A549 (cell line): ENCODE results near the gene SLC35D3.

Source experiments
- CHD2 ChIP-seq: fragments of 150-350 bp; IDR thresholded peaks from 2 replicates; pipeline ENCODE4 v1.6.1; 2014; ENCODE audit warnings: low read length; ENCODE audit not compliant: partially characterized antibody
- EP300 ChIP-seq, 2 experiments: fragments of >200 bp; sonication (Bioruptor Twin); formaldehyde crosslinking; IDR thresholded peaks; 2 replicates in 1 of 2; 3 replicates in 1 of 2; pipeline ENCODE4 v1.6.1; 2016 to 2017
- HOXB5 ChIP-seq: fragments of 250-450 bp; sonication (Bioruptor Pico); IDR thresholded peaks from 2 replicates; pipeline ENCODE4 v1.5.0; 2020; ENCODE audit warnings: mild to moderate bottlenecking, moderate library complexity
- PHF8 ChIP-seq: fragments of 200-600 bp; sonication (generic); IDR thresholded peaks from 2 replicates; pipeline ENCODE4 v1.6.1; 2016; ENCODE audit warnings: low read depth, mild to moderate bottlenecking, antibody characterized with exemption, moderate library complexity, borderline replicate concordance
- RAD21 ChIP-seq, 2 experiments: fragments of >200 bp in 1 of 2; sonication (Bioruptor Twin) in 1 of 2; formaldehyde crosslinking in 1 of 2; IDR thresholded peaks in 1 of 2; conservative IDR thresholded peaks in 1 of 2; 2 replicates in 1 of 2; 3 replicates in 1 of 2; pipeline ENCODE4 v1.6.1; 2012 to 2018; ENCODE audit warnings: inconsistent platforms in 1 of 2
- RCOR1 ChIP-seq: fragments of 150-350 bp; IDR thresholded peaks from 2 replicates; pipeline ENCODE4 v1.6.1; 2014; ENCODE audit warnings: antibody characterized with exemption, low read length, low read depth
- TF ChIP-seq, protein P1 (sequence below): fragments of >200 bp; sonication (Bioruptor Twin); formaldehyde crosslinking; IDR thresholded peaks from 3 replicates; pipeline ENCODE4 v1.5.1; 2016

DNA sequence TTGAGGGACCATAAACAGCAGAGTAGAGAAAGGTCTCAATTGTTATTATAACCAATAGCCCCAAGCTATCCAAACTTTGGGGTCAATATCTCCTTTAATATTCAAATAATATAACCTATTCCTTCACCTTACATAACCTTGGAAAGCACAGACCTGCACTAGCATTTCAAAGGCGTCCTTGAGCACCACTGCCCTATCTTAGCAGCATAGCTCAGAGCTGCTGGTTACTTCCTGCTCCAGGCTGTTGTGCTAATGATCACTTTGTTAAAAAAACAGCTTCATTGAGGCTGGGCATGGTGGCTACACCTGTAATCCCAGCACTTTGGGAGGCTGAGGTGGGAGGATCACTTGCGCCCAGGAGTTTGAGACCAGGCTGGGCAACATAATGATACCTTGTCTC is 10.5 kb downstream of the SLC35D3 start:
- TF ChIP-seq HOXB5 (CRISPR knock-in tag) (no peak), RAD21 (conservative IDR thresholded peaks at IDR 0.05 in 1 of 2, IDR thresholded peaks at IDR 0.05 in 1 of 2) (no peak), CHD2 (no peak), PHF8 (no peak), RCOR1 (no peak), EP300 (IDR thresholded peaks at IDR 0.05) (no peak)
- TF ChIP-seq, protein P1, sequence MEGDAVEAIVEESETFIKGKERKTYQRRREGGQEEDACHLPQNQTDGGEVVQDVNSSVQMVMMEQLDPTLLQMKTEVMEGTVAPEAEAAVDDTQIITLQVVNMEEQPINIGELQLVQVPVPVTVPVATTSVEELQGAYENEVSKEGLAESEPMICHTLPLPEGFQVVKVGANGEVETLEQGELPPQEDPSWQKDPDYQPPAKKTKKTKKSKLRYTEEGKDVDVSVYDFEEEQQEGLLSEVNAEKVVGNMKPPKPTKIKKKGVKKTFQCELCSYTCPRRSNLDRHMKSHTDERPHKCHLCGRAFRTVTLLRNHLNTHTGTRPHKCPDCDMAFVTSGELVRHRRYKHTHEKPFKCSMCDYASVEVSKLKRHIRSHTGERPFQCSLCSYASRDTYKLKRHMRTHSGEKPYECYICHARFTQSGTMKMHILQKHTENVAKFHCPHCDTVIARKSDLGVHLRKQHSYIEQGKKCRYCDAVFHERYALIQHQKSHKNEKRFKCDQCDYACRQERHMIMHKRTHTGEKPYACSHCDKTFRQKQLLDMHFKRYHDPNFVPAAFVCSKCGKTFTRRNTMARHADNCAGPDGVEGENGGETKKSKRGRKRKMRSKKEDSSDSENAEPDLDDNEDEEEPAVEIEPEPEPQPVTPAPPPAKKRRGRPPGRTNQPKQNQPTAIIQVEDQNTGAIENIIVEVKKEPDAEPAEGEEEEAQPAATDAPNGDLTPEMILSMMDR: no peak
